GM19324 (cell line): ENCODE measurements around the gene CDCA8.

Source experiments
- ATAC-seq: cut with Tn5 transposase; IDR thresholded peaks from one replicate; pipeline ENCODE4 v1.9.1; 2021; ENCODE audit warnings: mild to moderate bottlenecking, moderate library complexity; ENCODE audit not compliant: unreplicated experiment, low FRiP score

Gene CDCA8

GRCh38 chr1:37692078-37692833 lies at the start of gene CDCA8:
Gene CDCA8 (plus strand): TSS chr1:37692516. CDS start chr1:37692691, 175 bp downstream.
- peak; percentile 86 for ATAC-seq

GRCh38 chr1:37647281-37647680 lies 45.0 kb upstream of the CDCA8 start:
- ATAC-seq: no peak

DNA sequence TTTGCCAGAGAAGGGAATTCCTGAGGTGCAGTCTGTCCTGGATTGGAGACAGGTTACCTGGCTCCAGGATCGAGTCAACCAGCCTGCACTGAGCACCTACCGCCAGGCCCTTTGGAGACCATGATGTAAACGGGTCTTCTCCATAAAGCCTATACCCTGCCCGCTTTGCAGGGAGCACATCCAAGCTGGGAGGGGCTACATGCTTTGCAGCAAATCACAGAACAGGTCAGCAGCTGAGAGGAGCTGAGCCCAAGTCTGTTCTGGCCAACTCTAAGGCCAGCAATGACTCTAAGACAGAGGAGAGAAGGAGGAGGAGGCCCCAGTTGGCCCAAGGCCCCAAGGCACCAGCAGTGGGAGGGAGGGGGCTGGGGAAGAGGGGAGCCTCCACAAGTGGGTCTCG lies 42.1 kb upstream of the CDCA8 start:
- ATAC-seq: no peak

- ATAC-seq: no peak
These were observed 41.6 kb upstream of the CDCA8 start for GRCh38 chr1:37650721-37651120.

GRCh38 chr1:37651803-37652202 lies 40.5 kb upstream of the CDCA8 start:
- ATAC-seq: no peak

DNA sequence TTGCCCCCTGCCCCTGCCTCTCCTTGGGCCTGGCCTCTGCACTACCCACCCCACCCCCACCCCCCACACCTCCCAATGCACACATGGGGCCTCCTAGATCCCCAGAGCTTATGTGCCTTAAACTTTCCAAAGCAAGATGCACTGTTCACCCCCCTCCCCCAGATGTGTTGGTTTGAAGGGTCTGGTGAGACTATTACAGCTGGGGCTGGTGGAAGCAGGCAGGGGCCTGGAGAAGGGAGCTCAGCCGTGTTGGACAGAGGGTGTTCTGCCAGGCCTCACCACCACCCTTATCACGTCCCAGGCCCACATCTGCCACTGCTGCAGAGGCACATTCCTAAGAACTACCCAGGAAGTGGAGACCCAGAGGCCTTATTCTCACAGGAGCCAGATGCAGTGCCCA lies 39.3 kb upstream of the CDCA8 start:
- no peak for ATAC-seq

DNA sequence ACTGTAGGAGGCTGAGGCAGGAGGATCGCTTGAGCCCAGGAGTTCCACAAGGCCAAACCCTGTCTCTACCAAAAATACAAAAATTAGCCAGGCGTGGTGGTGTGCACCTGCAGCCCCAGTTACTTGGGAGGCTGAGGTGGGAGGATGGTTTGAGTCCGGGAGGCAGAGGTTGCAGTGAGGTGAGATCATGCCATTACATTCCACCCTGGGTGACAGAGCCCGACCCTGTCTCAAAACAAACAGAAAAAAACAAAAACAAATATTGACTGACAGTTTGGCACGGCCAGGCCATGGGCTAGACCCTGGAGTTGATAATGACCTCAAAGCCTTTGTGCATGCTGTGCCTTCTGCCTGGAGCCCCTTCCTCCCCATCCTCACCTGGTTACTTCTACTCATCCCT lies 38.4 kb upstream of the CDCA8 start:
- no peak for ATAC-seq

- ATAC-seq: no peak
These were observed 37.0 kb upstream of the CDCA8 start for GRCh38 chr1:37655274-37655673.

- ATAC-seq: no peak
These were observed 36.3 kb upstream of the CDCA8 start for GRCh38 chr1:37656026-37656425.

GRCh38 chr1:37656881-37657280 lies 35.4 kb upstream of the CDCA8 start:
- no peak for ATAC-seq

DNA sequence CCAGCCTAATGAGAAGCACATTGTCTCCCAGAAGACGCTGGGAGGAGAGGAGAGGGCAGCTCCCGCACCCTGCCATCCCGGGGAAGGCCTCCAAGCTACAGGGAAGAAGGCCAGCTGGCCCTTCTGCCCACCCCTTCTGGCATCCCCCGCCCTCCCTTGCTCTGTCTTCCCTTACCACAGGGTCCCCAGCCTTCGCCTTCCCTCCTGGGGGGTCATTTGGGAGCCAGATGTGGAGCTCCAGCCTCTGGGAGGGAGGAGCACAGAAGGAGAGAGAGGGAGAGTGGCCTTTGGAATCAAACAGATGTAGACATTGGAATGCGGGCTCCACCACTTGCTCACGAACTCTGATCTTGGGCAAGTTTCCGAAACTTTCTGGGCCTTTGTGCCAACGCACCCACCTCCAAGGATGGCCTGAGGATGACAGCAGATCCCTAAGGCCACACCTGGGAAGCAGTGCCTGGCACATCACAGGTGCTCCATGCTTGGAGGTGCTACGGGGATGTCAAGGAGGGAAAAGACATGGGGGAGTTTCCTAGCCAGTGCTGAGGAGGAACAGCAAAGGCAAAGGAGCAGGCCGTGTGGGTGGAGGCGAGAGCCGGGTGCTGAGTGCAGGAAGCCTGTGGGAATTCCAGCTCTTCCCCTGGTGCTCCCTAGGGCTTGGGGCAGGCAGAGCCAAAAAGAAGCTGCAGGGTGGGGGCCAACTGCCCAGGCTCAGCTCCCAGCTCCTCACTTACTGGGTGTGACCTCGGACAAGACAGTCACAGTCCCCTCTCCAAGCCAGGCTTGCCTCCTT lies 34.5 kb upstream of the CDCA8 start:
- ATAC-seq: no peak

DNA sequence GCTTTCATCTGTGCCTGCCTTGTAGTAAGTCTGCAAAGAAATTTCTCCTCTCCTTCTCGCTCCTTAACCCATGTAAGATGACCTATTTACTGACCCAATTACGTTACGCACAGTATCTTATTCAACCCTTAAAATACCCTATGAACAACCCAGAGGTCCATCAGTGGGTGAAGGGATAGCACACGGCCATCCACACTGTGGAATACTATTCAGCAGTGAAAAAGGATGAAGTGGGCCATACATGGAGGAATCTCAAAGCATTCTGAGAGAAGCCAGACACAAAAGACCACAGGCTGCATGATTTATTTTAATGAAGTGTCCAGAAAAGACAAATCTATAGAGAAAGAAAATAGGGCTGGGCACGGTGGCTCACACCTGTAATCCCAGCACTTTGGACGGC lies 33.8 kb upstream of the CDCA8 start:
- no peak for ATAC-seq

DNA sequence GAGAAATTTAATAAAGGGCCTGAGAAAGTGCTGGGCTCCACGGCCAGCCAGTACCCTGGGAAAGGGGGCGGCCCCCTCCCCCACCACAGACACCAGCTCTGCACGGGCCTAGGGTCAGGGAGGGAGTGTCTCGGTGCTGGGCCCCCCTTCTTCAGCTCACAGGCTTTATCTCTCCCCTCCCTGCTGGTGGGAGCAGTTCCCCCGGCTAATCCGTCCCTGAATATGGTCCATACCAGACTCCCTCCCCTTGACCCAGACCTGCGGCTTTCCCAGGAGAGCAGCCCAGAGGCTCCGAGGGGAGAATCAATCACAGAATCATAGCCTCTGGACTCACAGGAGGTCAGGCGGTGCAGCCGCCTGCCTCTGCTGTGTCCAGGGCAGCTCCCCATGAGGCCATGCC lies 31.7 kb upstream of the CDCA8 start:
- no peak for ATAC-seq

GRCh38 chr1:37661401-37661800 lies 30.9 kb upstream of the CDCA8 start:
- ATAC-seq: no peak

DNA sequence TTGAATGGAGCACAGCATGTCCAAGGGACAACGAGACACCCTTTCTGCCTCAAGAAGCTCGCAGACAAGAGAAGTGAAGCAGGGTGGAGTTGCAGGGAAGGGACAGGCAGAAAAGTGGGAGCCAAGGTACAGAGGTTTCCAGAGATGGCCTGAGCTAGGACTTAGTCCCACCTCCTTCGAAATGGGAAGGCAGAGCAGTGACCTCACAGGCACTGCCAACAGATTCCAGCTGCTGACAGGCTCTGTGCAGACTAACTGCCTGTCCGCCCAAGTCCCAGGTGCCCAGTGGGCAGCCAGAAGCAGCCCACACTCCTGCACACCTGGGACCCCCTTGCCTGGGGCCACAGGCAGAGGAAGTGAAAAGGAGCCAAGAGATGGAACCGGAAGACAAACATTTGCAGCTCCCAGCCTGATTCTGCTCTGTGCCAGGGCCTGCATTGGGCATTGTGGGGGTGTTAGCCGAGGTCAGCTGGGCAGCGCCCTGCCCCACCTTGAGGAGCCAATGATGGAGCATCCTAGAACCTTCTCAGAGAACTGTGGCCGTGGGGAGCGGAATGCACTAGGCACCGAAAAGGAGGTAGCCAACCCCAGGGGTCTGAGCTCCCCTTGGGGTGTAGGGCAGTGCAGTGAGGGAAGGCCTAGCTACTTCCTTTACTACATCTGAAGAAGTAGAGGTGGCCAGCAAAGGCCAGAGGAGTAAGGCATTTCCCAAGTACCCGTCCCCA lies 30.1 kb upstream of the CDCA8 start:
- ATAC-seq: no peak

DNA sequence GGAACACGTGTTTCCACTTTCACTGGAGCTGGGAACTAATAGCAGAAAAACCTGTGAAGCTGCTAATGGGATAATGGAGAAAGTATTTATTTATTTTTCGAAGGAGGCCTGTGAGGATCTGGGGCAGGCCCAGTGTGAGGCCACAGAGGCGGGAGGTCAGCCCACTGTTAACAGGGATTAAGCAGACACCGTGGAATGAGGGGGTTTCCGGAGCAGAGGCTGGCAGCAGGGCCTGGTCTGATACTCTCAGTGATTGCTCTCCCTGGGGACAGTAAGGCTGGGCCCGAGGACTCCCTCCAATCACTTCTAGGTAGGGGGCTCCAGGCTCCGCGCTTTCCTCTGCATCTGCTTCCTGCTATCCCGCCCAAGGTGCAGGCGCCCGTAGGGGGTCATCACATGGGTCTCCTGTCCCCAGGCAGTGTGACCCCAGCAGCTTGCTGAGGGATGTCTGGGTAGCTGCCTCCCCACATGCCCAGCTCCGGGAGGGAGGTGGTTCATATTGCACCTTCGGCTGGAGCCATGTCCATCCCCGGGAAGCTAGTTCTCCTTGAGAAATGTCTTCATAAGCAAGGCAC lies 28.8 kb upstream of the CDCA8 start:
- no peak for ATAC-seq

GRCh38 chr1:37666241-37666867 lies 26.0 kb upstream of the CDCA8 start:
- ATAC-seq: no peak

- no peak for ATAC-seq
These were observed 25.2 kb upstream of the CDCA8 start for GRCh38 chr1:37667023-37667671.

GRCh38 chr1:37670133-37670532 lies 22.2 kb upstream of the CDCA8 start:
- no peak for ATAC-seq

GRCh38 chr1:37671261-37671660 lies 21.1 kb upstream of the CDCA8 start:
- ATAC-seq: no peak
